Vagina (tissue), 2 donors: Measurements from ENCODE around the gene ATP6V0C. TPM values are rescaled to one million over a fixed set of nuclear protein-coding genes. Genes with fewer than 3 reads are reported as not detected.

Source experiments
- DNase-seq, 2 donors: peaks; one replicate each; pipeline ENCODE4 v3.0.0-alpha.2; 2017; ENCODE audit errors: extremely low spot score in 2 of 2
- H3K27ac ChIP-seq: fragments of 200-600 bp; sonication (generic); one replicate; pipeline ENCODE4 v1.5.1; 2019
- H3K27me3 ChIP-seq: fragments of 200-600 bp; sonication (generic); one replicate; pipeline ENCODE4 v1.5.1; 2019
- H3K36me3 ChIP-seq, 2 donors: fragments of 200-600 bp; sonication (generic); one replicate each; pipeline ENCODE4 v1.5.1; 2017 to 2019
- H3K4me1 ChIP-seq: fragments of 200-600 bp; sonication (generic); one replicate; pipeline ENCODE4 v1.5.1; 2019
- H3K4me3 ChIP-seq, 2 donors: fragments of 200-600 bp; sonication (generic); 1 replicate in 1 of 2; 2 replicates in 1 of 2; pipeline ENCODE4 v1.5.1; 2016 to 2019
- H3K9me3 ChIP-seq: fragments of 200-600 bp; sonication (generic); one replicate; pipeline ENCODE4 v1.5.1; 2019
- CTCF ChIP-seq, 3 experiments: fragments of 450-650 bp in 2 of 3; fragments of 200-600 bp in 1 of 3; sonication (generic) in 1 of 3; IDR thresholded peaks; one replicate each; pipeline ENCODE4 v1.5.1; 2017 to 2019; ENCODE audit warnings: antibody characterized with exemption in 3 of 3, mild to moderate bottlenecking in 2 of 3, moderate library complexity in 2 of 3
- POLR2A ChIP-seq, 2 donors: fragments of 450-650 bp; IDR thresholded peaks; one replicate each; pipeline ENCODE4 v1.6.1; 2017; ENCODE audit warnings: antibody characterized with exemption in 2 of 2, mild to moderate bottlenecking in 2 of 2, moderate library complexity in 2 of 2
- POLR2AphosphoS5 ChIP-seq, 2 donors: sonication (generic); formaldehyde crosslinking; IDR thresholded peaks; one replicate each; pipeline ENCODE4 v1.9.0; 2017; ENCODE audit warnings: antibody characterized with exemption in 2 of 2, mild to moderate bottlenecking in 2 of 2, low read depth in 1 of 2; ENCODE audit not compliant: insufficient read depth in 1 of 2
- intact Hi-C: fragments of 100-400 bp; cut with DNase I; formaldehyde crosslinking; loops from one replicate; pipeline ENCODE4 v1.15.1; 2023
- total RNA-seq: library from RNA; depleted of rRNA; stranded (reverse); fragments of >200 nt; gene quantifications from one replicate; pipeline ENCODE4 v1.2.3, GENCODE V29; 2016

The ATP6V0C gene
- total RNA-seq, 1 donor from 2014 or later: 133 TPM

GRCh38 chr16:2470234-2470601 lies 43.5 kb upstream of the ATP6V0C start:
- peaks cover 60% of the 10 kb centered on the region for H3K4me1 ChIP-seq
- no peaks in the 10 kb centered on the region for H3K9me3 ChIP-seq
- no peak overlapping the region for H3K4me3 ChIP-seq
- no peak for TF ChIP-seq CTCF (IDR thresholded peaks at IDR 0.05)
- H3K36me3 ChIP-seq: no peaks in the 10 kb centered on the region
- intact Hi-C loops: no loop called here
- peaks cover 4% of the 10 kb centered on the region for H3K27me3 ChIP-seq
- no peak overlapping the region for H3K27ac ChIP-seq
- DNase-seq: no peak

GRCh38 chr16:2470603-2471015 lies 43.1 kb upstream of the ATP6V0C start:
- H3K27me3 ChIP-seq: peaks cover 4% of the 10 kb centered on the region
- no peak for DNase-seq
- peak overlapping the region; percentile 51 for H3K27ac ChIP-seq
- intact Hi-C loops: no loop called here
- H3K36me3 ChIP-seq: no peaks in the 10 kb centered on the region
- no peaks in the 10 kb centered on the region for H3K9me3 ChIP-seq
- peak overlapping the region; percentile 17 to 33 for H3K4me3 ChIP-seq
- H3K4me1 ChIP-seq: peaks cover 63% of the 10 kb centered on the region
- TF ChIP-seq POLR2A (IDR thresholded peaks at IDR 0.05): no peak
- no peak for TF ChIP-seq CTCF (IDR thresholded peaks at IDR 0.05)
- TF ChIP-seq POLR2AphosphoS5 (IDR thresholded peaks at IDR 0.05; ENCODE audit: insufficient read depth in 1 of 2, low read depth in 1 of 2): no peak

GRCh38 chr16:2471016-2471652 lies 42.6 kb upstream of the ATP6V0C start, which contains the start of gene NTN3:
TSS of gene NTN3 (plus strand) at chr16:2471297. CDS start at chr16:2471702, 405 bp downstream.
- Histone ChIP-seq H3K27ac (peak within 1 kb of the TSS; percentile 51), H3K4me3 (peak within 1 kb of the TSS; percentile 17 to 33), H3K36me3 (no peaks in the 10 kb centered on the region), H3K4me1 (peaks cover 68% of the 10 kb centered on the region), H3K27me3 (peaks cover 4% of the 10 kb centered on the region), H3K9me3 (no peaks in the 10 kb centered on the region)
- intact Hi-C loops: no loop called here
- no peak for DNase-seq
- no peak for TF ChIP-seq POLR2AphosphoS5 (IDR thresholded peaks at IDR 0.05; ENCODE audit: insufficient read depth in 1 of 2, low read depth in 1 of 2)
- no peak for TF ChIP-seq CTCF (IDR thresholded peaks at IDR 0.05)
- no peak for TF ChIP-seq POLR2A (IDR thresholded peaks at IDR 0.05)

GRCh38 chr16:2471653-2472487 lies 41.9 kb upstream of the ATP6V0C start:
- Histone ChIP-seq H3K9me3 (no peaks in the 10 kb centered on the region), H3K4me1 (peaks cover 71% of the 10 kb centered on the region), H3K27ac (no peak overlapping the region), H3K36me3 (no peaks in the 10 kb centered on the region), H3K27me3 (peaks cover 4% of the 10 kb centered on the region), H3K4me3 (peak overlapping the region; percentile 17 to 33)
- no peak for TF ChIP-seq CTCF (IDR thresholded peaks at IDR 0.05)
- TF ChIP-seq POLR2AphosphoS5 (IDR thresholded peaks at IDR 0.05; ENCODE audit: insufficient read depth in 1 of 2, low read depth in 1 of 2): no peak
- no peak for TF ChIP-seq POLR2A (IDR thresholded peaks at IDR 0.05)
- no peak for DNase-seq
- intact Hi-C loops: no loop called here

- Histone ChIP-seq H3K36me3 (no peaks in the 10 kb centered on the region), H3K9me3 (no peaks in the 10 kb centered on the region), H3K27me3 (peaks cover 4% of the 10 kb centered on the region), H3K4me1 (peaks cover 66% of the 10 kb centered on the region), H3K27ac (no peak overlapping the region), H3K4me3 (no peak overlapping the region)
- intact Hi-C loops: no loop called here
- TF ChIP-seq POLR2AphosphoS5 (IDR thresholded peaks at IDR 0.05; ENCODE audit: insufficient read depth in 1 of 2, low read depth in 1 of 2): no peak
- no peak for TF ChIP-seq CTCF (IDR thresholded peaks at IDR 0.05)
- no peak for TF ChIP-seq POLR2A (IDR thresholded peaks at IDR 0.05)
- no peak for DNase-seq
Observed at GRCh38 chr16:2472488-2472864, 41.3 kb upstream of the ATP6V0C start.
